WI38 (cell line): Measurements from ENCODE around the gene TUT7.

Experiments used
- H3K4me3 ChIP-seq: 2 replicates; pipeline ENCODE4 v1.5.1; 2011; ENCODE audit warnings: low read depth, mild to moderate bottlenecking, control low read depth, low read length
- TF ChIP-seq, protein P1 (sequence below): IDR thresholded peaks from 2 replicates; pipeline ENCODE4 v1.5.1; 2012; ENCODE audit warnings: low read depth, mild to moderate bottlenecking, control low read depth, low read length

TUT7 gene

DNA sequence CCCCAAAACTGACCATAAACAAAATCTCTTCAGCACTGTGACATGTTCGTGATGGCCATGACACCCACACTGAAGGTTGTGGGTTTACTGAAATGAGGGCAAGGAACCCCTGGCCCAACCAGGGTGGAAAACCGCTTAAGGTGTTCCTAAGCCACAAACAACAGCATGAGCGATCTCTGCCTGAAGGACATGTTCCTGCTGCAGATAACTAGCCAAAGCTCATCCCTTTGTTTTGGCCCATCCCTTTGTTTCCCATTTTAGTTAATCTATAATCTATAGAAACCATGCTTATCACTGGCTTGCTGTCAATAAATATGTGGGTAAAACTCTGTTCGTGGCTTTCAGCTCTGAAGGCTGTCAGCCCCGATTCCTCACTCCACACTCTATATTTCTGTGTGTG, 21.8 kb upstream of the TUT7 start:
- TF ChIP-seq, protein P1, sequence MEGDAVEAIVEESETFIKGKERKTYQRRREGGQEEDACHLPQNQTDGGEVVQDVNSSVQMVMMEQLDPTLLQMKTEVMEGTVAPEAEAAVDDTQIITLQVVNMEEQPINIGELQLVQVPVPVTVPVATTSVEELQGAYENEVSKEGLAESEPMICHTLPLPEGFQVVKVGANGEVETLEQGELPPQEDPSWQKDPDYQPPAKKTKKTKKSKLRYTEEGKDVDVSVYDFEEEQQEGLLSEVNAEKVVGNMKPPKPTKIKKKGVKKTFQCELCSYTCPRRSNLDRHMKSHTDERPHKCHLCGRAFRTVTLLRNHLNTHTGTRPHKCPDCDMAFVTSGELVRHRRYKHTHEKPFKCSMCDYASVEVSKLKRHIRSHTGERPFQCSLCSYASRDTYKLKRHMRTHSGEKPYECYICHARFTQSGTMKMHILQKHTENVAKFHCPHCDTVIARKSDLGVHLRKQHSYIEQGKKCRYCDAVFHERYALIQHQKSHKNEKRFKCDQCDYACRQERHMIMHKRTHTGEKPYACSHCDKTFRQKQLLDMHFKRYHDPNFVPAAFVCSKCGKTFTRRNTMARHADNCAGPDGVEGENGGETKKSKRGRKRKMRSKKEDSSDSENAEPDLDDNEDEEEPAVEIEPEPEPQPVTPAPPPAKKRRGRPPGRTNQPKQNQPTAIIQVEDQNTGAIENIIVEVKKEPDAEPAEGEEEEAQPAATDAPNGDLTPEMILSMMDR = no peak
- no peak overlapping the region for H3K4me3 ChIP-seq

DNA sequence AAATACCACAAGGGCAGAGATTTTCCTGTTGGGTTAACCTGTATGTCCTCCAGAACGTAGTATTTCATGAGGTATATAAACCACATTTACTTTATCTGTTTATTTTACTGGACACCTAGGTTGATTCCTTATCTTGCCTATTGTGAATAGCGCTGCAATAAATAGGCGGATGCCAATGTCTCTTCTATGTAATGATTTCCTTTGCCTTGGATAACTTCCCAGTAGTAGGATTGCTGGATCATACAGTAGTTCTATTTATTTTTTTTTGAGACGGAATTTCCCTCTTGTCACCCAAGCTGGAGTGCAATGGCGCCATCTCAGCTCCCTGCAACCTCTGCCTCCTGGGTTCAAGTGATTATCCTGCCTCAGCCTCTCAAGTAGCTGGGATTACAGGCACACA, 15.6 kb upstream of the TUT7 start:
- TF ChIP-seq, protein P1 = no peak
- no peak overlapping the region for H3K4me3 ChIP-seq

DNA sequence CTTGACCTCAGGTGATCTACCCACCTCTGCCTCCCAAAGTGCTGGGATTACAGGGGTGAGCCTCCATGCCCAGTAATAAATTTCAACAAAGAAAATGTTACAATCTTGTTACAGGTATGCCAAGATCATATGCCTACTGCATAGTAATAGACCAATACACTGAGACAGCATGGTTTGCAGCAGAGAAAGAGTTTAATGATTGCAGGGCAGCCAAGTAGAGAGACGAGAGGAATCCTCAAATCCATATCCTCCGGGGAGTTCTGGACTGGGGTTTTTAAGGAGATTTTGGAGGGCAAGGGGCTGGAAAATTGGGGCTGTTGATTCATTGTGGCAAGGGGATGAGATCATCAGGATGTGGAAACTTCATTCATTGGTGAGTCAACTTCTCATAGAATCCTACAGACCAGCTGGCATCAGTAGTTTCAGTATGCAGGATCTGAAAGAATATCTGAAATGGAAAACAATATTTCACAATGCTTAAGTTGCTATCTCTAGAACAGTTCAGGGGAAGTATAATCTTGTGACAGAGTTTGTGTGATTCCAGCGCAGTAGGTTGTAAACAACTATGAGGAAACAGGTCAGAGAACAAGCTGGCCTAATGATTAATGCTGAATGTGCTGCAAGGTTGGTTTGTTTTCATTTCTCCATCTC, 14.8 kb upstream of the TUT7 start:
- no peak overlapping the region for H3K4me3 ChIP-seq
- TF ChIP-seq, protein P1 = no peak

DNA sequence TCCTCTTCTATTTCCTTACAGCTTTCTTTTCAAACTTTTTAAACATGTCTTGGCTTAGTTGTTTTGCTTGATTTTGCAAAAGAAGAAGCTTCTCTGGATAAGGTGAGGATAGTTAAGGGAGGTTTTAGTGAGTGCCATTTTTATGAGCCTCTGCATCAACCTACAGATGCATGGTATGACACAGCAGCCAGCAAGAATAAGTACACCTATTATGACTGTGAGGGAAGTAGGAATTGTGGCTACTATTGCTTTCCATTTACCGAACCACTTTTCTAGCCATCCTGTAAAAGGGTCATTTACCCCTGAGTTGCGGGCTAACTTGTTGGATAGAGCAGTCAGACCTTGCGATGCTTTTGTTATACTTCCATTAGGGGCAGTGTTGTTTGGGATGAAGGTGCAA, 7.0 kb upstream of the TUT7 start:
- no peak overlapping the region for H3K4me3 ChIP-seq
- TF ChIP-seq, protein P1 = no peak

DNA sequence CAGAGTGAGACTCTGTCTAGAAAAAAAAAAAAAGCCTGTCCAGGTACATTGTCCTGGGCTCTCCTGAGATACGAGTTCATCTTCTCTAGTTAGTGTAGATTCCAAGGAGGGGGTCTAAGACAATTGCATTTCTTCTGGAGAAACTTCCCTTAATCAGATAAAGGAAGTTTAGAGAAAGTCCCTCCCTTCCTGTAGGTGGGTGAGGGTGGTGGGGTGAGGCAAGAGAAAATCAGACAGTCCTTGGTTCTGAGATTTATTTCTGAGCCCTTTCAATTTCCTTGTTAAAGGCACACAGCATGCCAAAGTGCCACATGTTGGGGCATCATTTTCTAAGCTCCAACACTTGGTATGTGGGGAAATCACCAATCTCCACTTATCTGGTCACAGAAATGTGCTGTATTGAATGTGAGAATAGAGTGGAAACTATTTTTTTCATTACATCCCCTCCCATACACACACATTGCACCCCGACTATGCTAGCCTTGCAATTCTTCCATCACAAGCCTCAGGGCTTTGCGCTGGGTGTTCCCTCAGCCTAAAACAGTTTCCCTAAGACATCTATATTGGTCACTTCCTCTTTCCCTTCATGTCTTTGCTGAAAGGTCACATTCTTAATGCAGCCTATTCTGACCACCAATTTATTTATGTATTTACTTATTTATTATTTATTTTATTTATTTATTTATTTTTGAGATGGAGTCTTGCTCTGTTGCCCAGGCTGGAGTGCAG, 5.1 kb upstream of the TUT7 start:
- H3K4me3 ChIP-seq = no peak overlapping the region
- TF ChIP-seq, protein P1 = no peak

DNA sequence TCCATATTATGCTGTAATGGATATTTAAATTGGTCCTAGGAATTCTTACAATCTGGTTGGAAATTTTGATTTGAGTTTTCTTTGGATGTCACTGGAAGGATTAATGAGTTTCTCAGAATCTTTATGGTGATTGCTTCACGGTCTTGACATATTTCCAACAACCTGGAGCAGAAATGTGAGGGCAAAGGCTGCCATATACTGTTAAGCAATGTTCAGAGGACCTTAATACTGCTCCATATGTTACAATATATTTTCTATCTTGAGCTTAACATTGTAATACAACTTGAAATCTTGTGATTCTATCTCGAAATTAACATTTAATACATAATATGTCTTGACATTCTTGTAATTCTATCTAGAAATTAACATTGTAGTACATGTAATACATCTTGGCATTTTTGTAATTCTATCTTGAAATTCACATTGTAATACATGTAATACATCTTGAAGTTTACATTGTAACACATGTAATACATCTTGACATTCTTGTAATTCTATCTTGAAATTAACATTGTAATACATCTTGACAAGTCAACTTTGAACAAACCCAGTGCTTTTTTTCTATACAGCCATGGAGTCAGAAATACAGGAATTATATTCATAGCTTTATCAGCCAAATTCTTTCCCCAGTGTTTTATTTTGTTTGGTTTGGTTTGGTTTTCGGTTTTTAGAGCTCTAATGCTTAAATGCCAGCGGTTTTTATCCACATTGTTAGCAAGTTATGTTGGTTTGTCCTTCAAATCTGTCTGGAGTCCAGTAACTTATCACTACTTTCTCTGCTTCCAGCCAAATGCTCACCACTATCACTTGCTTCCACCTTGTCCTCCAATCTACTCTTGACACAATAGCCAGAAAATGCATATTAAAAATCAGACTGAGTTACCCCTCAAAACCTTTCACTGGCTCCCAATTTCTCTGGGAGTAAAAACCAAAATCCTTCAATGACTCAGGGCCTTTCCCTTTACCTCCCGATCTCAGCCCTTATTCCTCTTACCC, 3.0 kb upstream of the TUT7 start:
- no peak overlapping the region for H3K4me3 ChIP-seq
- TF ChIP-seq, protein P1 = no peak
